K562 (cell line): ENCODE results near the gene ITGA2B.
"Not testable (repeated sequence)": the region's sequence is repeated elsewhere in the genome, so short reads cannot be mapped to it uniquely, and the experiment has no call there.

Experiments
- COPS2 ChIP-seq: fragments of 450-650 bp; conservative IDR thresholded peaks from 2 replicates; pipeline ENCODE4 v1.6.1; 2016; ENCODE audit warnings: mild to moderate bottlenecking, moderate library complexity
- FOXA1 ChIP-seq: fragments of 450-650 bp; IDR thresholded peaks from 2 replicates; pipeline ENCODE4 v1.6.1; 2016; ENCODE audit warnings: mild to moderate bottlenecking, borderline replicate concordance
- PTBP1 ChIP-seq: fragments of 200-400 bp; formaldehyde crosslinking; IDR thresholded peaks from 2 replicates; pipeline ENCODE4 v1.6.1; 2017; ENCODE audit warnings: low read depth, low read length
- RCOR1 ChIP-seq, 2 experiments: IDR thresholded peaks; 2 replicates each; pipeline ENCODE4 v1.6.1; 2012; ENCODE audit warnings: low read depth in 2 of 2, low read length in 2 of 2, borderline replicate concordance in 1 of 2, improper control_type of control experiment in 1 of 2

GRCh38 chr17:44330263-44330662, 59.2 kb downstream of the ITGA2B start:
- TF ChIP-seq RCOR1 (IDR thresholded peaks at IDR 0.05; ENCODE audit: borderline replicate concordance in 1 of 2, low read depth in 2 of 2, low read length in 2 of 2), result peak in 1 of 2 experiments; percentile 40; a peak in 1 of 4 replicates
- TF ChIP-seq PTBP1, COPS2, FOXA1: not testable (repeated sequence)
